ENCODE data around the gene BPIFB1. TPM values are rescaled to one million over a fixed set of nuclear protein-coding genes. Genes with fewer than 3 reads are reported as not detected.

BPIFB1 gene
- total RNA-seq, 1 experiment from 2014 or later = not detected

GRCh38 chr20:33240923-33241322 lies 42.1 kb upstream of the BPIFB1 start:
- ChIA-PET POLR2A (no interaction called here), CTCF (no interaction called here)
- Mint-ChIP-seq H3K4me3 (no peak overlapping the region), H3K27me3 (ENCODE audit: low read depth) (no peaks in the 10 kb centered on the region), H3K27ac (no peak overlapping the region), H3K36me3 (no peaks in the 10 kb centered on the region), H3K9me3 (no peaks in the 10 kb centered on the region), H3K4me1 (no peaks in the 10 kb centered on the region)
- no peak for DNase-seq (ENCODE audit: low spot score)
- ATAC-seq = no peak
- TF ChIP-seq ATF2 (CRISPR knock-in tag; IDR thresholded peaks at IDR 0.05; ENCODE audit: borderline replicate concordance, low read depth) = no peak
- no peak for TF ChIP-seq MYBL2 (CRISPR knock-in tag; IDR thresholded peaks at IDR 0.05)
- TF ChIP-seq ERG (CRISPR knock-in tag; IDR thresholded peaks at IDR 0.05) = no peak
- no peak for TF ChIP-seq ZNF671 (CRISPR knock-in tag; IDR thresholded peaks at IDR 0.05)
- no peak for TF ChIP-seq ZNF263 (CRISPR knock-in tag; IDR thresholded peaks at IDR 0.05; ENCODE audit: low read depth)
- no peak for TF ChIP-seq FOXK1 (CRISPR knock-in tag; IDR thresholded peaks at IDR 0.05)
- TF ChIP-seq NFATC4 (CRISPR knock-in tag; IDR thresholded peaks at IDR 0.05) = no peak
- TF ChIP-seq CREM (CRISPR knock-in tag; IDR thresholded peaks at IDR 0.05) = no peak

- ChIA-PET POLR2A (no interaction called here), CTCF (no interaction called here)
- H3K4me1 Mint-ChIP-seq = no peaks in the 10 kb centered on the region
- H3K27me3 Mint-ChIP-seq (ENCODE audit: low read depth) = no peaks in the 10 kb centered on the region
- H3K36me3 Mint-ChIP-seq = no peaks in the 10 kb centered on the region
- H3K4me3 Mint-ChIP-seq = no peak overlapping the region
- DNase-seq (ENCODE audit: low spot score) (no peak), ATAC-seq (no peak)
- no peak for TF ChIP-seq ZNF219 (CRISPR knock-in tag; IDR thresholded peaks at IDR 0.05; ENCODE audit: borderline replicate concordance)
- no peak for TF ChIP-seq ZNF512 (CRISPR knock-in tag; IDR thresholded peaks at IDR 0.05; ENCODE audit: borderline replicate concordance)
- no peak for TF ChIP-seq CREM (CRISPR knock-in tag; IDR thresholded peaks at IDR 0.05)
- TF ChIP-seq JAZF1 (CRISPR knock-in tag; IDR thresholded peaks at IDR 0.05) = no peak
- no peak for TF ChIP-seq TCF7 (CRISPR knock-in tag; IDR thresholded peaks at IDR 0.05; ENCODE audit: low read depth)
- no peak for TF ChIP-seq USF2 (CRISPR knock-in tag; IDR thresholded peaks at IDR 0.05)
- no peak for TF ChIP-seq SMAD3 (CRISPR knock-in tag; IDR thresholded peaks at IDR 0.05; ENCODE audit: borderline replicate concordance)
- TF ChIP-seq CDX4 (CRISPR knock-in tag; IDR thresholded peaks at IDR 0.05; ENCODE audit: borderline replicate concordance) = no peak
- no peak for TF ChIP-seq ERG (CRISPR knock-in tag; IDR thresholded peaks at IDR 0.05)
- TF ChIP-seq ZNF121 (CRISPR knock-in tag; IDR thresholded peaks at IDR 0.05) = no peak
- no peak for TF ChIP-seq CREB1 (CRISPR knock-in tag; IDR thresholded peaks at IDR 0.05)
- no peak for TF ChIP-seq TP53 (CRISPR knock-in tag; IDR thresholded peaks at IDR 0.05)
- no peak for TF ChIP-seq MLX (CRISPR knock-in tag; IDR thresholded peaks at IDR 0.05)
- TF ChIP-seq RORB (CRISPR knock-in tag; IDR thresholded peaks at IDR 0.05) = no peak
- no peak for TF ChIP-seq ETV6 (CRISPR knock-in tag; IDR thresholded peaks at IDR 0.05)
- TF ChIP-seq MYBL2 (CRISPR knock-in tag; IDR thresholded peaks at IDR 0.05) = no peak
- no peak for TF ChIP-seq AR (CRISPR knock-in tag; IDR thresholded peaks at IDR 0.05)
- H3K27ac Mint-ChIP-seq = no peak overlapping the region
- no peaks in the 10 kb centered on the region for H3K9me3 Mint-ChIP-seq
Observed at GRCh38 chr20:33242319-33243100, 40.5 kb upstream of the BPIFB1 start.
